ENCODE measurements around the gene MRPS22.

Gene MRPS22

DNA sequence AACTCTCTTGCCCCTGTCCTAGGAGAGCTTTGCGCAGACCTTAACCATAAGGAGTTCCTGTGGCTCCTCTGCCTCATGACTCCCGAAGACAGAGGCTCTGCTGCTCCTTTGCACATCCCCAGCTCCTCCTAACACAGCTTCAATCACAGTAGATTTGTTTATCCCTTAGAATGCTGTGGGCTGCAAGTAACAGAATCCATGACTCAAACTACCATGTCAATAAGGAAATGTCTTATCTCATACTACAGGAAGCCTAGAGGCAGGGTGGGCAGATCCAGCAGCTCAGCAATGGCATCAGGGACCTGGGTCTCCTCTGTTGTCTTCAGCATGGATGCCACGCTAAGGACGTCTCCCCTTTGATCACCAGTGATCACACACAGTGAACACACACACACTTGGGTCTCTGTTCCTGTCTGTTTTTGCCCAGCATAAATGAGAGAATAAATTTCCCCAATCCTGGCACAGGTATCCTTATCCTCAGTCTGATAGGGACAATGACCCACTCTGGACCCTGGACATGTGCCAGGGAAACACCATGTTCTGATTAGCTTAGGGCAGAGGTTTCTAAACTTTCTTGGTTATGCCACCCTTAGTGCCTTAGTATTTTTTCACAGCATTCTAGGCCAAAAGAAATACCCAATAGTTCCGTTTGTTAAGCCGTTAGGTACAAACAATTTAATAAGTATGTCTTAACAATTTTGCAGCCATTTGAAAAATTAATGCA lies 46.1 kb upstream of the MRPS22 start:
- Histone ChIP-seq H3K4me1 (ENCODE audit: insufficient read depth, low read length, poor library complexity, severe bottlenecking) (peaks cover 14% of the 10 kb centered on the region), H3F3A (ENCODE audit: low read depth) (no peaks in the 10 kb centered on the region), H2AFZ (ENCODE audit: low read length) (no peak overlapping the region), H3K4me3 (ENCODE audit: low read length, poor library complexity, severe bottlenecking) (no peak overlapping the region), H4K20me1 (ENCODE audit: insufficient read depth, low read length, poor library complexity, severe bottlenecking) (no peaks in the 10 kb centered on the region), H3K27me3 (ENCODE audit: insufficient read depth, low read length, poor library complexity, severe bottlenecking) (no peaks in the 10 kb centered on the region), H3K36me3 (ENCODE audit: insufficient read depth, low read length) (no peaks in the 10 kb centered on the region), H3K79me2 (ENCODE audit: insufficient read depth, low read length) (no peaks in the 10 kb centered on the region), H3K9ac (ENCODE audit: low read depth, low read length, poor library complexity, severe bottlenecking) (no peak overlapping the region), H3K9me2 (replicated peaks; ENCODE audit: low read depth, low read length) (no peaks in the 10 kb centered on the region), H3K4me2 (ENCODE audit: low read depth, low read length, poor library complexity, severe bottlenecking) (no peak overlapping the region), H3K9me3 (ENCODE audit: insufficient read depth, low read depth, low read length) (no peaks in the 10 kb centered on the region)
- no peak for TF ChIP-seq EZH2phosphoT487 (IDR thresholded peaks at IDR 0.05; ENCODE audit: borderline replicate concordance)
- TF ChIP-seq, protein P1, sequence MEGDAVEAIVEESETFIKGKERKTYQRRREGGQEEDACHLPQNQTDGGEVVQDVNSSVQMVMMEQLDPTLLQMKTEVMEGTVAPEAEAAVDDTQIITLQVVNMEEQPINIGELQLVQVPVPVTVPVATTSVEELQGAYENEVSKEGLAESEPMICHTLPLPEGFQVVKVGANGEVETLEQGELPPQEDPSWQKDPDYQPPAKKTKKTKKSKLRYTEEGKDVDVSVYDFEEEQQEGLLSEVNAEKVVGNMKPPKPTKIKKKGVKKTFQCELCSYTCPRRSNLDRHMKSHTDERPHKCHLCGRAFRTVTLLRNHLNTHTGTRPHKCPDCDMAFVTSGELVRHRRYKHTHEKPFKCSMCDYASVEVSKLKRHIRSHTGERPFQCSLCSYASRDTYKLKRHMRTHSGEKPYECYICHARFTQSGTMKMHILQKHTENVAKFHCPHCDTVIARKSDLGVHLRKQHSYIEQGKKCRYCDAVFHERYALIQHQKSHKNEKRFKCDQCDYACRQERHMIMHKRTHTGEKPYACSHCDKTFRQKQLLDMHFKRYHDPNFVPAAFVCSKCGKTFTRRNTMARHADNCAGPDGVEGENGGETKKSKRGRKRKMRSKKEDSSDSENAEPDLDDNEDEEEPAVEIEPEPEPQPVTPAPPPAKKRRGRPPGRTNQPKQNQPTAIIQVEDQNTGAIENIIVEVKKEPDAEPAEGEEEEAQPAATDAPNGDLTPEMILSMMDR (conservative IDR thresholded peaks at IDR 0.05; ENCODE audit: low read length): no peak

DNA sequence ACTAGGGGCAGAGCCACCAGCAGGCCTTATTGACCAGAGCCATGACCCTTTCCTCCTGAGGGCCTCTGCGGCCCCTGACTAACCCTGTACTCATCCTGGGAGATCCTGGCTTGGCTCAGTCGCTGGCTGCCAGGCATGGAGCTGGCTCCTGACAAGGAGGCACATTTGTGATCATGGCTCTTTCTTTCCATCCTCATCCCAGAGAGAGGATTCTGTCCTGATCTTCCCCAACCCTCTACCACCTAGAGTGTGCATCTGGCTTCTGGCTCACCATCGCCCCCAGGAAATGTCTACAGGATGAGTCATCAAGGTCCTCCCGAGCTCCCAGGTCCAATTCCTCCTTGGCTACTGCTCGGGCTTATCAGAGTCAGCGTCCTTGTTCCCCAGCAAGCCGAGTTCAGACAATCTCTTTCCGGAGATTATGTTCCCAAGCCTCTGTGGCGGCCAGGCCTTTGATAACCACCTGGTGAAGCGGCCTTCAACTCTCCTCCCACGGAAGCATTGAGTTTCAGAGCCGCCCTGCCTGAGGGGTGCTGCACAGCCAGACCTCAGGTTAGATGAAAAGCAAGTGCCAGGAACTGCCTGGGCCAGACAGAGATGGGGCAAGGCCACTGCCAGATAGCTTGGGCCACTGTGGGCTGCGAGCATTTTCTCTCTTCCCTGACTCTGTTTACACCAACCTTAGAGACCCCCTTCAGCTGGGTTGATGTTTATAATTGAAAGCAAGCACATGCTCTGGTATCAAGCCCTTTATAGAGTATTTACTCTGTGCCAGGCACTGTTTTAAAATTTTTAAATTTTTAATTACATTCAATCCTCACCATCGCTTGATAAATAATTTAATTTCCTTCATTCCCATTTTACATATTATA lies 44.3 kb upstream of the MRPS22 start:
- Histone ChIP-seq H2AFZ (ENCODE audit: low read length) (no peak overlapping the region), H4K20me1 (ENCODE audit: insufficient read depth, low read length, poor library complexity, severe bottlenecking) (no peaks in the 10 kb centered on the region), H3K4me2 (ENCODE audit: low read depth, low read length, poor library complexity, severe bottlenecking) (no peak overlapping the region), H3K9ac (ENCODE audit: low read depth, low read length, poor library complexity, severe bottlenecking) (no peak overlapping the region), H3F3A (ENCODE audit: low read depth) (no peaks in the 10 kb centered on the region), H3K4me1 (ENCODE audit: insufficient read depth, low read length, poor library complexity, severe bottlenecking) (peaks cover 23% of the 10 kb centered on the region), H3K36me3 (ENCODE audit: insufficient read depth, low read length) (no peaks in the 10 kb centered on the region), H3K4me3 (ENCODE audit: low read length, poor library complexity, severe bottlenecking) (no peak overlapping the region), H3K79me2 (ENCODE audit: insufficient read depth, low read length) (no peaks in the 10 kb centered on the region), H3K27me3 (ENCODE audit: insufficient read depth, low read length, poor library complexity, severe bottlenecking) (no peaks in the 10 kb centered on the region), H3K9me3 (ENCODE audit: insufficient read depth, low read depth, low read length) (no peaks in the 10 kb centered on the region), H3K9me2 (replicated peaks; ENCODE audit: low read depth, low read length) (no peaks in the 10 kb centered on the region)
- no peak for TF ChIP-seq EZH2phosphoT487 (IDR thresholded peaks at IDR 0.05; ENCODE audit: borderline replicate concordance)
- TF ChIP-seq, protein P1 (conservative IDR thresholded peaks at IDR 0.05; ENCODE audit: low read length): no peak

DNA sequence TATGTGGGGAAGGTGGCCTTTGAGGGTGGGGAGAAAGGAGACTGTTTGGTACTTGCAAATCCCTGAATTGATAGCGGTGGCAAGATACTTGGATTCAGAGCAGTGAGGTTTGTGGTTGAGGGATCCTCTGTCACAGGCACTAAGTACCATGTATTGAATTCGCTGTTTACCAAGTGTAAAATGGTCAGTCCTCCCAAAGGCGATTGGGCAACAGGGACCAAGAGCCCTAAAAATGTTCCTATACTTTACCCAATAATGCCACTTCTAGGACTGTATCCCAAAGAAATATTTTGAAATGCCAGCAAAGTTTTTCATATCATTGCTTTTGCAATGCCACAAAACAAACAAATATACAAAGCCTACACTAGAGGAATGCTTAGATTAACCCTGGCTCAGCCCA lies 43.4 kb upstream of the MRPS22 start:
- H3K4me1 ChIP-seq (ENCODE audit: insufficient read depth, low read length, poor library complexity, severe bottlenecking): peaks cover 23% of the 10 kb centered on the region
- H3F3A ChIP-seq (ENCODE audit: low read depth): no peaks in the 10 kb centered on the region

More for the DNA sequence above, 43.4 kb upstream of the MRPS22 start:
- Histone ChIP-seq H3K27me3 (ENCODE audit: insufficient read depth, low read length, poor library complexity, severe bottlenecking) (no peaks in the 10 kb centered on the region), H2AFZ (ENCODE audit: low read length) (no peak overlapping the region), H3K9ac (ENCODE audit: low read depth, low read length, poor library complexity, severe bottlenecking) (no peak overlapping the region), H3K79me2 (ENCODE audit: insufficient read depth, low read length) (no peaks in the 10 kb centered on the region), H3K4me2 (ENCODE audit: low read depth, low read length, poor library complexity, severe bottlenecking) (no peak overlapping the region), H3K4me3 (ENCODE audit: low read length, poor library complexity, severe bottlenecking) (no peak overlapping the region), H3K9me3 (ENCODE audit: insufficient read depth, low read depth, low read length) (no peaks in the 10 kb centered on the region), H3K9me2 (replicated peaks; ENCODE audit: low read depth, low read length) (no peaks in the 10 kb centered on the region), H4K20me1 (ENCODE audit: insufficient read depth, low read length, poor library complexity, severe bottlenecking) (no peaks in the 10 kb centered on the region), H3K36me3 (ENCODE audit: insufficient read depth, low read length) (no peaks in the 10 kb centered on the region)
- TF ChIP-seq, protein P1 (conservative IDR thresholded peaks at IDR 0.05; ENCODE audit: low read length): no peak
- TF ChIP-seq EZH2phosphoT487 (IDR thresholded peaks at IDR 0.05; ENCODE audit: borderline replicate concordance): no peak

Data from Loucy (cell line).